PC-9 (cell line): Measurements from ENCODE around the gene CCSAP. TPM values are rescaled to one million over a fixed set of nuclear protein-coding genes. Genes with fewer than 3 reads are reported as not detected.
A peak's percentile ranks its signal among the peaks of the same experiment; 100 is the strongest.

Source experiments
- BruUV-seq: library from RNA; stranded (reverse); fragments of 400-500 nt; replicated peaks from 2 replicates; lab custom pipeline; 2021; lab: Mats Ljungman, UMichigan
- CTCF ChIA-PET: fragments of 300-600 bp; sonication (Branson Sonifier 250); formaldehyde crosslinking; loops from one replicate; lab custom pipeline; 2022; ENCODE audit warnings: antibody characterized with exemption; lab: Charles Lee
- POLR2A ChIA-PET: fragments of 300-600 bp; sonication (Branson Sonifier 250); formaldehyde crosslinking; loops from one replicate; lab custom pipeline; 2022; ENCODE audit warnings: antibody characterized with exemption; ENCODE audit not compliant: unreplicated experiment; lab: Charles Lee
- DNase-seq, 2 experiments: peaks; one replicate each; pipeline versions ENCODE4 v3.0.0 to v3.0.0-alpha.2; 2015 to 2022; ENCODE audit warnings: mixed read lengths in 1 of 2
- H2AFZ ChIP-seq: fragments of 200-600 bp; sonication (generic); 2 replicates; pipeline ENCODE4 v1.8.1; 2017; ENCODE audit warnings: antibody characterized with exemption
- H3F3A ChIP-seq: fragments of 200-600 bp; sonication (generic); 2 replicates; pipeline ENCODE4 v1.8.1; 2017; ENCODE audit warnings: antibody characterized with exemption, mild to moderate bottlenecking, low read depth; ENCODE audit not compliant: insufficient read depth
- H3K27ac ChIP-seq: fragments of 200-600 bp; sonication (generic); 2 replicates; pipeline ENCODE4 v1.6.1; 2016; ENCODE audit warnings: mixed run types
- H3K27me3 ChIP-seq: fragments of 200-600 bp; sonication (generic); 2 replicates; pipeline ENCODE4 v1.6.1; 2016; ENCODE audit warnings: low read depth, mixed run types; ENCODE audit not compliant: insufficient read depth
- H3K36me3 ChIP-seq: fragments of 200-600 bp; sonication (generic); 2 replicates; pipeline ENCODE4 v1.6.1; 2016; ENCODE audit warnings: low read depth, mixed run types
- H3K4me1 ChIP-seq: fragments of 200-600 bp; sonication (generic); replicated peaks from 2 replicates; pipeline ENCODE4 v1.6.1; 2016; ENCODE audit warnings: mixed run types; ENCODE audit not compliant: insufficient read depth
- H3K4me2 ChIP-seq: fragments of 200-600 bp; sonication (generic); 2 replicates; pipeline ENCODE4 v1.6.1; 2017; ENCODE audit warnings: mixed run types
- H3K4me3 ChIP-seq: fragments of 200-600 bp; sonication (generic); 2 replicates; pipeline ENCODE4 v1.6.1; 2016; ENCODE audit warnings: mixed run types
- H3K79me2 ChIP-seq: fragments of 200-600 bp; sonication (generic); 2 replicates; pipeline ENCODE4 v1.6.1; 2017; ENCODE audit warnings: low read depth, mixed run types
- H3K9me2 ChIP-seq: fragments of 200-600 bp; sonication (generic); 2 replicates; pipeline ENCODE4 v1.8.1; 2017; ENCODE audit warnings: mild to moderate bottlenecking; ENCODE audit not compliant: insufficient read depth
- H3K9me3 ChIP-seq: fragments of 200-600 bp; sonication (generic); 2 replicates; pipeline ENCODE4 v1.8.1; 2016; ENCODE audit warnings: low read depth; ENCODE audit not compliant: insufficient read depth
- H4K20me1 ChIP-seq: fragments of 200-600 bp; sonication (generic); 2 replicates; pipeline ENCODE4 v1.8.1; 2017; ENCODE audit not compliant: insufficient read depth
- CTCF ChIP-seq: fragments of 200-600 bp; sonication (generic); conservative IDR thresholded peaks from 2 replicates; pipeline ENCODE4 v1.6.1; 2017; ENCODE audit warnings: mixed run types, antibody characterized with exemption, mild to moderate bottlenecking, moderate library complexity
- EZH2 ChIP-seq: fragments of 200-600 bp; sonication (generic); IDR thresholded peaks from 2 replicates; pipeline ENCODE4 v1.8.0; 2017; ENCODE audit warnings: antibody characterized with exemption, low read depth
- intact Hi-C: fragments of 100-400 bp; cut with micrococcal nuclease; formaldehyde crosslinking; loops from one replicate; pipeline ENCODE4 v1.10.0; 2022; ENCODE audit not compliant: unreplicated experiment
- total RNA-seq: library from RNA; stranded (reverse); gene quantifications from 2 replicates; pipeline ENCODE4 v1.2.3, GENCODE V29; 2021

CCSAP gene
- total RNA-seq, 1 experiment from 2014 or later, result 6.7 TPM

GRCh38 chr1:229280037-229280828 lies 62.6 kb downstream of the CCSAP start:
- TF ChIP-seq CTCF (no peak), EZH2 (no peak)
- Histone ChIP-seq H2AFZ (no peak overlapping the region), H4K20me1 (no peaks in the 10 kb centered on the region; the same call in none of the 2 replicates), H3K4me2 (peak overlapping the region; percentile 14; the same call in 1 of the 2 replicates), H3K27me3 (no peaks in the 10 kb centered on the region), H3K79me2 (peaks cover 14% of the 10 kb centered on the region; the same call in 1 of the 2 replicates), H3K36me3 (no peaks in the 10 kb centered on the region), H3K27ac (0 out of 2 replicates have a peak overlapping the region, but pooled peaks have one; percentile 6), H3K4me3 (no peak overlapping the region), H3K4me1 (0 out of 2 replicates have a peak, but pooled peaks cover 7% of the 10 kb centered on the region), H3F3A (0 out of 2 replicates have a peak, but pooled peaks cover 12% of the 10 kb centered on the region), H3K9me2 (no peaks in the 10 kb centered on the region), H3K9me3 (no peaks in the 10 kb centered on the region)
- ChIA-PET POLR2A (no interaction called here), CTCF (no interaction called here)
- intact Hi-C loops, result no loop called here
- BruUV-seq, result no TSS peak
- DNase-seq, result peak in 1 of 2 experiments; percentile 71

GRCh38 chr1:229279242-229279641 lies 63.6 kb downstream of the CCSAP start:
- peaks cover 7% of the 10 kb centered on the region; the same call in 1 of the 2 replicates for H3K4me1 ChIP-seq
- no peak overlapping the region for H3K4me3 ChIP-seq
- no peaks in the 10 kb centered on the region for H3K27me3 ChIP-seq
- 0 out of 2 replicates have a peak, but pooled peaks cover 12% of the 10 kb centered on the region for H3F3A ChIP-seq
- ChIA-PET POLR2A (no interaction called here), CTCF (no interaction called here)
- no peak overlapping the region for H3K27ac ChIP-seq
- H3K4me2 ChIP-seq, result no peak overlapping the region
- BruUV-seq, result no TSS peak
- H3K9me3 ChIP-seq, result no peaks in the 10 kb centered on the region
- H3K9me2 ChIP-seq, result no peaks in the 10 kb centered on the region
- TF ChIP-seq CTCF, result no peak
- TF ChIP-seq EZH2, result no peak
- no peaks in the 10 kb centered on the region; the same call in none of the 2 replicates for H4K20me1 ChIP-seq
- H3K36me3 ChIP-seq, result no peaks in the 10 kb centered on the region
- H3K79me2 ChIP-seq, result peaks cover 22% of the 10 kb centered on the region
- no peak for DNase-seq
- intact Hi-C loops, result no loop called here
- H2AFZ ChIP-seq, result no peak overlapping the region

GRCh38 chr1:229278120-229278741 lies 64.6 kb downstream of the CCSAP start:
- Histone ChIP-seq H3K4me1 (peaks cover 13% of the 10 kb centered on the region), H3F3A (0 out of 2 replicates have a peak, but pooled peaks cover 12% of the 10 kb centered on the region), H3K36me3 (no peaks in the 10 kb centered on the region), H3K27me3 (no peaks in the 10 kb centered on the region), H3K9me3 (no peaks in the 10 kb centered on the region), H3K9me2 (no peaks in the 10 kb centered on the region), H2AFZ (no peak overlapping the region), H3K4me3 (no peak overlapping the region), H4K20me1 (no peaks in the 10 kb centered on the region; the same call in none of the 2 replicates), H3K4me2 (no peak overlapping the region), H3K27ac (no peak overlapping the region), H3K79me2 (peaks cover 29% of the 10 kb centered on the region)
- ChIA-PET CTCF (no interaction called here), POLR2A (no interaction called here)
- no peak for DNase-seq
- no peak for TF ChIP-seq EZH2
- TF ChIP-seq CTCF, result no peak
- BruUV-seq, result no TSS peak
- intact Hi-C loops, result no loop called here
